AML-193 (cell line): ENCODE measurements around the gene AQP12A.
"Not testable (repeated sequence)": the region's sequence is repeated elsewhere in the genome, so short reads cannot be mapped to it uniquely, and the experiment has no call there.

Source experiments
- DNase-seq, 2 experiments: peaks; one replicate each; lab custom pipeline; 2025; lab: John Stamatoyannopoulos, UW

The AQP12A gene

GRCh38 chr2:240688553-240688919, 3.1 kb upstream of the AQP12A start:
- DNase-seq = no peak

GRCh38 chr2:240689975-240690374, 1.7 kb upstream of the AQP12A start:
- DNase-seq = no peak

GRCh38 chr2:240690421-240691074, 1.1 kb upstream of the AQP12A start:
- DNase-seq = not testable (repeated sequence)

- not testable (repeated sequence) for DNase-seq
Observed at GRCh38 chr2:240691075-240691427, 615 bp upstream of the AQP12A start.

- DNase-seq = not testable (repeated sequence)
Observed at GRCh38 chr2:240692583-240693561, 1.2 kb downstream of the AQP12A start.

GRCh38 chr2:240694304-240694703, 2.6 kb downstream of the AQP12A start:
- DNase-seq = not testable (repeated sequence)

- DNase-seq = not testable (repeated sequence)
Observed at GRCh38 chr2:240695593-240695992, 3.9 kb downstream of the AQP12A start.

- DNase-seq = not testable (repeated sequence)
Observed at GRCh38 chr2:240696469-240696868, 4.8 kb downstream of the AQP12A start.

GRCh38 chr2:240698852-240699561, 7.3 kb downstream of the AQP12A start:
- not testable (repeated sequence) for DNase-seq

- not testable (repeated sequence) for DNase-seq
Observed at GRCh38 chr2:240699835-240700234, 8.2 kb downstream of the AQP12A start.

GRCh38 chr2:240700616-240701015, 8.9 kb downstream of the AQP12A start:
- DNase-seq = not testable (repeated sequence)

GRCh38 chr2:240701091-240701735, 9.5 kb downstream of the AQP12A start:
- DNase-seq = no peak

- DNase-seq = no peak
Observed at GRCh38 chr2:240701736-240702639, 10.3 kb downstream of the AQP12A start.

GRCh38 chr2:240702640-240703011, 11.0 kb downstream of the AQP12A start:
- no peak for DNase-seq

GRCh38 chr2:240703417-240704341, 12.0 kb downstream of the AQP12A start:
- no peak for DNase-seq

GRCh38 chr2:240704651-240705050, 13.0 kb downstream of the AQP12A start:
- DNase-seq = no peak

GRCh38 chr2:240705204-240705791, 13.6 kb downstream of the AQP12A start:
- DNase-seq = no peak

- no peak for DNase-seq
Observed at GRCh38 chr2:240707043-240707756, 15.5 kb downstream of the AQP12A start.

- no peak for DNase-seq
Observed at GRCh38 chr2:240707821-240708220, 16.2 kb downstream of the AQP12A start.
